NT2/D1 (cell line): ENCODE data around the gene PHC1.

Experiments used
- SUZ12 ChIP-seq: IDR thresholded peaks from 2 replicates; pipeline ENCODE4 v1.6.1; 2011; ENCODE audit not compliant: insufficient read length, insufficient read depth; ENCODE audit errors: extremely low read depth
- ZNF274 ChIP-seq: IDR thresholded peaks from 2 replicates; pipeline ENCODE4 v1.6.1; 2011; ENCODE audit warnings: mild to moderate bottlenecking, low read depth, low read length

DNA sequence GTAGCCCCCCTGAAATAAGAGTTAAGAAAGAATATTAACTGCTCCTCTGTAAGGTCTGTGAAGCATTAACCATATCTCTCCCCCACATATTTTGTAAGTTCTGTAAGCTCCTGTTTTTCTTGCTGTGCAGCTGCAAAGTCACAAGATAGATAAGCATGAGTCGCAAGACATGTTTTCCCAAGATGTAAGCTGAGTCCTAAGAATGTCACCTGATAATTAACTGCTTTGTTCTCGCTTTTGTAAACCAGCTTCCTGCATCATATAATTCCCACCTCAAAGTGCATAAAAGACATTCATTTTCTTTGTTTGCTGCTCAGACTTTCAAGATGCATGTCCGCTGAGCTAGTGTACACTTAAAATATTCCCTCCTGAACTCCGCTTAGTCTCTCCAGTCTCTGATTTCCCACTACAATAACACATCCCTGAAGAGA, 27.0 kb upstream of the PHC1 start:
- TF ChIP-seq ZNF274 (no peak), SUZ12 (no peak)
